Testis (tissue), 3 donors: ENCODE measurements around the gene KCNQ5. TPM values are rescaled to one million over a fixed set of nuclear protein-coding genes. Genes with fewer than 3 reads are reported as not detected.

Experiments used
- DNase-seq: peaks from one replicate; pipeline ENCODE4 v3.0.0-alpha.2; 2019
- H3K27ac ChIP-seq, 2 donors: fragments of 200-600 bp; sonication (generic); one replicate each; pipeline ENCODE4 v1.5.1; 2019
- H3K27me3 ChIP-seq: fragments of 200-600 bp; sonication (generic); one replicate; pipeline ENCODE4 v1.5.1; 2019
- H3K36me3 ChIP-seq: fragments of 200-600 bp; sonication (generic); one replicate; pipeline ENCODE4 v1.5.1; 2017; ENCODE audit warnings: low read depth; ENCODE audit errors: missing control alignments
- H3K4me1 ChIP-seq: fragments of 200-600 bp; sonication (generic); one replicate; pipeline ENCODE4 v1.5.1; 2019
- H3K4me3 ChIP-seq, 2 donors: fragments of 200-600 bp; sonication (generic); one replicate each; pipeline ENCODE4 v1.5.1; 2017 to 2019
- H3K9me3 ChIP-seq: fragments of 200-600 bp; sonication (generic); one replicate; pipeline ENCODE4 v1.5.1; 2017
- CTCF ChIP-seq, 3 experiments: fragments of 450-650 bp in 2 of 3; fragments of 200-600 bp in 1 of 3; sonication (generic) in 1 of 3; IDR thresholded peaks; one replicate each; pipeline ENCODE4 v1.5.1; 2016 to 2019; ENCODE audit warnings: antibody characterized with exemption in 3 of 3, mild to moderate bottlenecking in 2 of 3, moderate library complexity in 1 of 3
- POLR2A ChIP-seq: fragments of 450-650 bp; IDR thresholded peaks from one replicate; pipeline ENCODE4 v1.6.1; 2017; ENCODE audit warnings: antibody characterized with exemption, mild to moderate bottlenecking, moderate library complexity
- WGBS, 2 donors: methylation state at CpG; one replicate each; pipeline ENCODE4 v1.1.5; 2018; 5-methylcytosine and 5-hydroxymethylcytosine counted together
- intact Hi-C: fragments of 100-400 bp; cut with DNase I; formaldehyde crosslinking; loops from one replicate; pipeline ENCODE4 v1.15.1; 2023; ENCODE audit warnings: low total_unique reads
- polyA plus RNA-seq: library from polyadenylated mRNA; stranded (reverse); fragments of 350-450 nt; fragmentation: Illumina TruSeq; extraction: RNeasy Lipid Tissue Mini Kit (QIAGEN cat#74804); gene quantifications from one replicate; pipeline ENCODE4 v1.2.3, GENCODE V29; 2014; ENCODE audit warnings: low read depth, low replicate concordance; ENCODE audit not compliant: insufficient read depth
- total RNA-seq, 2 donors: library from RNA; depleted of rRNA; stranded (reverse); fragments of >200 nt; gene quantifications; one replicate each; pipeline ENCODE4 v1.2.3, GENCODE V29; 2016

KCNQ5 gene
- total and polyA plus RNA-seq, 3 donors from 2014 or later: 0.43 to 1.1 (median 0.73) TPM

- 87 to 88% methylated on average over 3 of the region's 3 CpGs for WGBS, 2 donors
- TF ChIP-seq POLR2A (no peak), CTCF (IDR thresholded peaks at IDR 0.05) (no peak)
- Histone ChIP-seq H3K4me1 (no peaks in the 10 kb centered on the region), H3K27ac (no peak overlapping the region), H3K27me3 (no peaks in the 10 kb centered on the region), H3K36me3 (no peaks in the 10 kb centered on the region), H3K9me3 (no peaks in the 10 kb centered on the region), H3K4me3 (no peak overlapping the region)
- intact Hi-C loops: no loop called here
- no peak for DNase-seq
Observed at GRCh38 chr6:72770959-72771358, 149.1 kb downstream of the KCNQ5 start.

DNA sequence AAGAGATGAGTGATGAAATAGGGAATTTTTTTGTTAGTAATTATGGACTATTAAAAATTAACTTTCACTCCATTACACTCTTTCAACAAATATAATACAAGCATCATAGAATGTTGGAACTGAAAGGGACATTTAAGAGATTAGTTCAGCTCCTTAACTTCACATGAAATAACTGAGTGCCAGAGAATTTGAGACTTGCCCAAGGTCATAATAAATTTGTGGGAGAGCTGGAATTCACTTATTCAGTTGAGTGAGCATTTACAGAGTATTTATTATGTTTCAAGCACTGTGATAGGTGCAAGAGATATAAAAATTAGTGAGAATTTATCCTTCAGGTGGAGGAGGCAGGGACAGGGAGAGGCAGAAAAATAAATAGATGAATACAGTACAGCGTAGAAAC lies 154.6 kb downstream of the KCNQ5 start:
- Histone ChIP-seq H3K36me3 (no peaks in the 10 kb centered on the region), H3K27me3 (no peaks in the 10 kb centered on the region), H3K4me3 (no peak overlapping the region), H3K4me1 (peaks cover 2% of the 10 kb centered on the region), H3K9me3 (no peaks in the 10 kb centered on the region), H3K27ac (no peak overlapping the region)
- TF ChIP-seq CTCF (IDR thresholded peaks at IDR 0.05) (no peak), POLR2A (no peak)
- intact Hi-C loops: no loop called here
- no peak for DNase-seq
- 64 to 74% methylated on average over 1 of the region's 1 CpG for WGBS, 2 donors

DNA sequence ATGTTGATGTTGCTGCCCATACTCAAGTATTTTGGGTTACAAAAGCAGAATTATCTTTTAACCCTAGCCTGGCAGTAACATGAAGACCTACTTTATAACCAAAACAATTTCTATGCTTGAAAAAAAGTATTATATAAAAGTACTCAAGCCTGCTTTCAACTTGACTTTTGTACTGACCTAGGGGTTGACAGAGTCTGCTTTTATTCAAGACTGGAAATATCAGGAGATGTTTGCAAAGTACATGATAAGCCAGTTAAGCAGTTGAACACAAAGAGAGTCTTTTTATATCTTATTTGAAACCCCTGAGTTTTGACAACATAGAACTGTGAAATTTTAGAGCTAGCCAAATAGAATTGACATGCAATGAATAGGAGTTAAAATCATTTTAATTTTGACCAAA lies 159.8 kb downstream of the KCNQ5 start:
- H3K36me3 ChIP-seq: no peaks in the 10 kb centered on the region
- TF ChIP-seq POLR2A: no peak
- TF ChIP-seq CTCF (IDR thresholded peaks at IDR 0.05): no peak
- intact Hi-C loops: no loop called here

GRCh38 chr6:72783035-72783434 lies 161.2 kb downstream of the KCNQ5 start:
- peaks cover 4% of the 10 kb centered on the region for H3K4me1 ChIP-seq
- no peak overlapping the region for H3K4me3 ChIP-seq
- WGBS, 2 donors: 90 to 92% methylated on average over 2 of the region's 2 CpGs

More for the DNA sequence above, 159.8 kb downstream of the KCNQ5 start:
- H3K9me3 ChIP-seq: no peaks in the 10 kb centered on the region
- H3K27ac ChIP-seq: no peak overlapping the region
- no peak overlapping the region for H3K4me3 ChIP-seq
- DNase-seq: no peak
- H3K27me3 ChIP-seq: no peaks in the 10 kb centered on the region
- peaks cover 4% of the 10 kb centered on the region for H3K4me1 ChIP-seq

More at GRCh38 chr6:72783035-72783434, 161.2 kb downstream of the KCNQ5 start:
- no peaks in the 10 kb centered on the region for H3K36me3 ChIP-seq
- H3K27ac ChIP-seq: peak overlapping the region in 1 of 2 donors; percentile 34
- H3K27me3 ChIP-seq: no peaks in the 10 kb centered on the region
- no peaks in the 10 kb centered on the region for H3K9me3 ChIP-seq
- intact Hi-C loops: no loop called here
- no peak for TF ChIP-seq POLR2A
- no peak for TF ChIP-seq CTCF (IDR thresholded peaks at IDR 0.05)
- no peak for DNase-seq
